ENCODE data around the gene PHF13.

Gene PHF13

DNA sequence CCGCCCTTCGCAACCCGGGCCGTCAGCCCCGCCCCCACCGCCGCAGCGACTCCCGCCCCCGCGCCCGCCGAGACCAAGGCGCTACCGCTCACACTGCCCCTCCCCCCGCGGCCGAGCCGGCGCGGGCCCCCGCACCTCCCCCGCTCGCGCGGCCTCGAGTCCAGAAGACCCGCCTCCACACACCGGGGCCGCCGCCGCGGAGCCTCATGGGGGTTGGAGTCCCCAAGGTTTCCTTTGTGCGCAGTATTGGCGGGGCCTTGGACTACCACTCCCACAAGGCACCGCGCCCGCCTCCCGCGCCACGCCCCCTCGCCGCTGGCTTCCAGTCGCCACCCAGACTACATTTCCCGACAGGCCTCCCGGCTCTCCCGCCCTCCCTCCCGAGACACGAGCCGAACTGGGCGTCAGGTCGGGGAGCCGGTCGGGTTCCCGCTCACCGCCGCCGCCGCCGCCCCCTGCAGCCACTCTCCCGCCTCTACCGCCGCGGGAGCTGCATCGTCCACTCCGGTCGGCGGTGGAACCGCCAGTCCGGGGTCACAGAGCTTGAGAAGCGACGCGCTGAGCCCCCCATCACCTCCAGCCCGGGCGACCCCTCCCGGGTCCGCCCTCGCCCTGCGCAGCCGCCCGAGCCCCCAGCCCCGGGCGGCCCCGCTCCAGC lies at the start of gene PHF13:
TSS of gene PHF13 (plus strand) at position 371 of the 658 bp plus-strand sequence. CDS start 336 bp downstream, outside the sequence.
- peak; percentile 96 for DNase-seq (ENCODE audit: low read depth, low spot score)

DNA sequence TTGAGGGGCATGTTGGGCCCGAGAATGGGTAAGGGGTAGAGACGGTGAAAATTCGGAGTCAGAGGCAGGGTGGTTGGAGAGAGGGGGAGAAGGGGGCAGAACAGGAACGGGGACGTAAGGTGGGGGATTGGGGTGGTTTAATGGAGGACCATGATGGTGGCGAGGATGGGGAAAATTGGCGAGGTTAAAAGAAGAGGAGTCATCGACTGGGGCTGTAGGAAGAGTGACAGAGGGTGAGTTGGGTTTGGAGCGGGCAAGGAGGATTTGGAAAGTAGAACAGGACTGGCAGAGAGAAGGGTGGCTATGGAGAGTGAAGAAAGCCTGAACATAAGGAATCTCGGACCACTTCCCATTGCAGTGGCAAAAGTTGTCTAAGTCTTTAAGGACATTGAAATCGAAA lies 44.5 kb upstream of the PHF13 start:
- no peak for DNase-seq (ENCODE audit: low read depth, low spot score)

DNA sequence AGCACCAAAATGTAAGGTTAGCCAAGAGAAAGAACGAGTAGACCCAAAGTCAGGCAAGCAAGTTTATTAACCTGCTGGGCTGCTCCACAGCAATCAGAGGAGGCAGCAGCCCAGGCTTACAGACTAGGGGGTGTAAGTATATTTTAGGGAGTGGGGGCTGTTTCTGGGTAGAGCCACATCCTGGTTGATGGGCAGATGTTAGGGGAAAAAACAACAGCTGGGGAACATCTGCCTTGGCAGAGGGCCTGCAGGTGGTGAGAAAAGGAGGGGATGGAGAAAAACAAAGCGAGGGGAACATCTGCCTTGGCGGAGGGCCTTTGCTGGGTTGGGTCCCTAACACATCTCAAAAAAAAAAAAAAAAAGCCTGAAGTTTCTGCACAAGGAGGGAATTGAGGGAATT lies 43.4 kb upstream of the PHF13 start:
- no peak for DNase-seq (ENCODE audit: low read depth, low spot score)

DNA sequence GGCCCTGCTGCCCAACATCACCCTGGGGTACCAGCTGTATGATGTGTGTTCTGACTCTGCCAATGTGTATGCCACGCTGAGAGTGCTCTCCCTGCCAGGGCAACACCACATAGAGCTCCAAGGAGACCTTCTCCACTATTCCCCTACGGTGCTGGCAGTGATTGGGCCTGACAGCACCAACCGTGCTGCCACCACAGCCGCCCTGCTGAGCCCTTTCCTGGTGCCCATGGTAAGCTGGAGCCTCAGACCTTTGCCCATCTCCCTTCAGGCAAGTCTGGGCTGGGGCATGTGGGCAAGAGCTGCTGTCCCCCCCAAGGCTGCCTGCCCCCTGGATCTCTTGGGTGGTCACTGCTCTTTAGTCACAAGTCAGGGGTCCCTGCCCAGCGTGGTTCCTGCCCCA lies 42.5 kb upstream of the PHF13 start:
- no peak for DNase-seq (ENCODE audit: low read depth, low spot score)

DNA sequence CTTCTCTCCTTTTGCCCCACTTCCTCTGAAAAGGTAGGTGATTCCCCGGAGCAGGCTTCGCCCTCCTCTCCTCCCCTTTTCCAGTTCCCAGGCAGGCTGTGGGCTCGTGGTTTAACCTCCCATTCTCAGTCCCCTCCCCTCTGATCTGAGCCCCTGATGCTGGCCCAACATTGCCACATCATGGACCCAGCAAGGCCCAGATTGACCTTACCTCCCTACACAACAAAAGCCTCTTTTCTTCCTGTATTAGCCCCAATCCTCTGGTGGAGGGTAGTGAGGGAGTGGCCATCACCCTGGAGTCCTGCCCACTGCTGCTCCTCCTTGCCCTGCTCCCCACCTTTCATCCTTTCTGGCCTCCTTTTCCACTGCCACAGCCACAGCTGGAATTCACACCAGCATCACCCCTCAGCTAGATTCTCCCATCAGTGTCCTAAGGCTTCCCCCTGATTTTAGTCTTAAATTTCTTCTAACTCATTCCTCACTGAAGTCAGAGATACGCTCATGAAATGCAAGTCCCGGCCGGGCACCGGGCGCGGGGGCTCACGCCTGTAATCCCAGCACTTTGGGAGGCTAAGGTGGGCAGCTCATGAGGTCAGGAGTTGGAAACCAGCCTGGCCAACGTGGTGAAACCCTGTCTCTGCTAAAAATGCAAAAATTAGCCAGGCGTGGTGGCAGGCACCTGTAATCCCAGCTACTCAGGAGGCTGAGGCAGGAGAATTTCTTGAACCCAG lies 40.7 kb upstream of the PHF13 start:
- DNase-seq (ENCODE audit: low read depth, low spot score): no peak

DNA sequence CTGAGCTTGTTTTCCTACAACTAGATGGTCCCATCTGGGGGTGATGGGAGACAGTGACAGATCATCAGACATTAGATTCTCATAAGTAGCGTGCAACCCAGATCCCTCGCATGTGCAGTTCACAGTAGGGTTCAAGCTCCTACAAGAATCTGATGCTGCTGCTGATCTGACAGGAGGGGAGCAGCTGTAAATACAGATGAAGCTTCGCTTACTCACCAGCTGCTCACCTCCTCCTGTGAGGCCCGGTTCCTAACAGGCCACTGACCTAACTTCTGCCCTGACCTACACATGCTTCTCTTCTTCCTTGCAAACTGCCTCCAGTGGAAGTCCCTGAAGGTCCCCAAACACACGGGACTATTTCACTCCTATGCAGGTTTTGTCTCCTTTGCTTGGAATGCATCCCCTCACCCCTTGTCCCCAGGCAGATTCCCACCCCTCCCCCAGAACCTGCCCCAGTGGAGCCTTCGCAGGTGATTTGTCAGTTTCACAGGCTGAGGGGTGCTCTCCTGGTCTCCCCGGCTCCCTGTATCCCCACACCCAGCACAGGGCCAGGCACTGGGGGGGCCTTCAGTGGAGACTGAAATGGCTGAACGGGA lies 39.4 kb upstream of the PHF13 start:
- DNase-seq (ENCODE audit: low read depth, low spot score): no peak

DNA sequence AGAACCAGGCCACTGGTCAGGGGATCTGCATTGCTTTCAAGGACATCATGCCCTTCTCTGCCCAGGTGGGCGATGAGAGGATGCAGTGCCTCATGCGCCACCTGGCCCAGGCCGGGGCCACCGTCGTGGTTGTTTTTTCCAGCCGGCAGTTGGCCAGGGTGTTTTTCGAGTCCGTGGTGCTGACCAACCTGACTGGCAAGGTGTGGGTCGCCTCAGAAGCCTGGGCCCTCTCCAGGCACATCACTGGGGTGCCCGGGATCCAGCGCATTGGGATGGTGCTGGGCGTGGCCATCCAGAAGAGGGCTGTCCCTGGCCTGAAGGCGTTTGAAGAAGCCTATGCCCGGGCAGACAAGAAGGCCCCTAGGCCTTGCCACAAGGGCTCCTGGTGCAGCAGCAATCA lies 38.7 kb upstream of the PHF13 start:
- no peak for DNase-seq (ENCODE audit: low read depth, low spot score)

DNA sequence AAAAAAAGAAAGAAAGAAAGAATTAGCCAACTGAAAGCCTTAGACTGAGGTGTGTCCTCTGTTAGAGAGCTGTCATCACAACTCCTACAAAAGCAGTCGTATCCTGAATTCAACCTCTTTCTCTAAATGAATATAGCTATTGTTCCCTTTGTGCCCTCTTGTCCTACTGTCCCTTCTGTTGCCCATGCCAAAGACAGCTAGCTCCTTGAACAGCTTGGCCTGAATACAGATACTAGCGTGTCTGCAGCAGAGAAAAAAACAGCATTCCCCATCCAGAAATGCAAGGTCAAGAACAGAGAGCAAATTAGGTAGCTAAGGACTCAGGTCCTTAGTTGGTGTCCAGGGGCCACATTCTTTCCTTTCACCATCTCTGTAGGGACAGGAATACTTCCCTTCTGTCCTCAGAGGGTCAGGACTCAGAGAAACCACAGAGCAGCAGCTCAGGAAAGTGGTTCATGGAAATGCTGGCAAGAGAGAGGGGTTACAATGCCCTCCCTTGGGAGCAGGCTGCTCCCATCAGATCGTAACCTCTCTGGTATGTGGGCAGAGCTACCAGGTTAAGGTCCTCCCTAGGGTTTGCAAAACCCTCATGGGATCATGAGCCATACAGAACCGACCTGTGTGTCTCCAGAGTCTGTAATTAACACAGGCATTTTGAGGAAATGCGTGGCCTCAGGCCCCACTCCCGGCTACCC lies 35.6 kb upstream of the PHF13 start:
- DNase-seq (ENCODE audit: low read depth, low spot score): no peak

DNA sequence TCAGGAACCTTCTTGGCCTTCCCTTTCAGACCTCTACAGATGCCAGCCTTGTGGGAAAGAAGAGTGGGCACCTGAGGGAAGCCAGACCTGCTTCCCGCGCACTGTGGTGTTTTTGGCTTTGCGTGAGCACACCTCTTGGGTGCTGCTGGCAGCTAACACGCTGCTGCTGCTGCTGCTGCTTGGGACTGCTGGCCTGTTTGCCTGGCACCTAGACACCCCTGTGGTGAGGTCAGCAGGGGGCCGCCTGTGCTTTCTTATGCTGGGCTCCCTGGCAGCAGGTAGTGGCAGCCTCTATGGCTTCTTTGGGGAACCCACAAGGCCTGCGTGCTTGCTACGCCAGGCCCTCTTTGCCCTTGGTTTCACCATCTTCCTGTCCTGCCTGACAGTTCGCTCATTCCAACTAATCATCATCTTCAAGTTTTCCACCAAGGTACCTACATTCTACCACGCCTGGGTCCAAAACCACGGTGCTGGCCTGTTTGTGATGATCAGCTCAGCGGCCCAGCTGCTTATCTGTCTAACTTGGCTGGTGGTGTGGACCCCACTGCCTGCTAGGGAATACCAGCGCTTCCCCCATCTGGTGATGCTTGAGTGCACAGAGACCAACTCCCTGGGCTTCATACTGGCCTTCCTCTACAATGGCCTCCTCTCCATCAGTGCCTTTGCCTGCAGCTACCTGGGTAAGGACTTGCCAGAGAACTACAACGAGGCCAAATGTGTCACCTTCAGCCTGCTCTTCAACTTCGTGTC lies 34.7 kb upstream of the PHF13 start:
- DNase-seq (ENCODE audit: low read depth, low spot score): no peak

DNA sequence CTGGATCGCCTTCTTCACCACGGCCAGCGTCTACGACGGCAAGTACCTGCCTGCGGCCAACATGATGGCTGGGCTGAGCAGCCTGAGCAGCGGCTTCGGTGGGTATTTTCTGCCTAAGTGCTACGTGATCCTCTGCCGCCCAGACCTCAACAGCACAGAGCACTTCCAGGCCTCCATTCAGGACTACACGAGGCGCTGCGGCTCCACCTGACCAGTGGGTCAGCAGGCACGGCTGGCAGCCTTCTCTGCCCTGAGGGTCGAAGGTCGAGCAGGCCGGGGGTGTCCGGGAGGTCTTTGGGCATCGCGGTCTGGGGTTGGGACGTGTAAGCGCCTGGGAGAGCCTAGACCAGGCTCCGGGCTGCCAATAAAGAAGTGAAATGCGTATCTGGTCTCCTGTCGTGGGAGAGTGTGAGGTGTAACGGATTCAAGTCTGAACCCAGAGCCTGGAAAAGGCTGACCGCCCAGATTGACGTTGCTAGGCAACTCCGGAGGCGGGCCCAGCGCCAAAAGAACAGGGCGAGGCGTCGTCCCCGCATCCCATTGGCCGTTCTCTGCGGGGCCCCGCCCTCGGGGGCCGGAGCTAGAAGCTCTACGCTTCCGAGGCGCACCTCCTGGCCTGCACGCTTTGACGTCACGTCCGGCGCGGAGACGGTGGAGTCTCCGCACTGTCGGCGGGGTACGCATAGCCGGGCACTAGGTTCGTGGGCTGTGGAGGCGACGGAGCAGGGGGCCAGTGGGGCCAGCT lies 34.0 kb upstream of the PHF13 start, which contains the start of gene ZBTB48:
TSS of gene ZBTB48 (plus strand) at position 621 of the 745 bp plus-strand sequence. CDS start 616 bp downstream, outside the sequence.
- DNase-seq (ENCODE audit: low read depth, low spot score): peak; percentile 88

DNA sequence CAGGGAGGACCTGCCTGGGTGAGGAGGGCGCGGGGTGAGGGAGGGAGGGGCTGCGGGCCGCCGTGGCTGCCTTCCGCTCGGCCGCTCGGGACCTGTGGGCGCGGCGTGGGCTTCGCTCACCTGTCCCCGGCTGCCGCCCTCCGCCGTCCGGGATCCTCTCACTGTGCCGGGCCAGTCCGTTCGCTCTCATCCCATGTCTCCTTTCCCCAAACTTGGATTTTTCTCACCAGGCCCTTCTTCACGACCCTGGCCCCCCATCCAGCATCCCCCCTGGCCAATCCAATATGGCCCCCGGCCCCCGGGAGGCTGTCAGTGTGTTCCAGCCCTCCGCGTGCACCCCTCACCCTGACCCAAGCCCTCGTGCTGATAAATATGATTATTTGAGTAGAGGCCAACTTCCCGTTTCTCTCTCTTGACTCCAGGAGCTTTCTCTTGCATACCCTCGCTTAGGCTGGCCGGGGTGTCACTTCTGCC lies 33.4 kb upstream of the PHF13 start:
- no peak for DNase-seq (ENCODE audit: low read depth, low spot score)

DNA sequence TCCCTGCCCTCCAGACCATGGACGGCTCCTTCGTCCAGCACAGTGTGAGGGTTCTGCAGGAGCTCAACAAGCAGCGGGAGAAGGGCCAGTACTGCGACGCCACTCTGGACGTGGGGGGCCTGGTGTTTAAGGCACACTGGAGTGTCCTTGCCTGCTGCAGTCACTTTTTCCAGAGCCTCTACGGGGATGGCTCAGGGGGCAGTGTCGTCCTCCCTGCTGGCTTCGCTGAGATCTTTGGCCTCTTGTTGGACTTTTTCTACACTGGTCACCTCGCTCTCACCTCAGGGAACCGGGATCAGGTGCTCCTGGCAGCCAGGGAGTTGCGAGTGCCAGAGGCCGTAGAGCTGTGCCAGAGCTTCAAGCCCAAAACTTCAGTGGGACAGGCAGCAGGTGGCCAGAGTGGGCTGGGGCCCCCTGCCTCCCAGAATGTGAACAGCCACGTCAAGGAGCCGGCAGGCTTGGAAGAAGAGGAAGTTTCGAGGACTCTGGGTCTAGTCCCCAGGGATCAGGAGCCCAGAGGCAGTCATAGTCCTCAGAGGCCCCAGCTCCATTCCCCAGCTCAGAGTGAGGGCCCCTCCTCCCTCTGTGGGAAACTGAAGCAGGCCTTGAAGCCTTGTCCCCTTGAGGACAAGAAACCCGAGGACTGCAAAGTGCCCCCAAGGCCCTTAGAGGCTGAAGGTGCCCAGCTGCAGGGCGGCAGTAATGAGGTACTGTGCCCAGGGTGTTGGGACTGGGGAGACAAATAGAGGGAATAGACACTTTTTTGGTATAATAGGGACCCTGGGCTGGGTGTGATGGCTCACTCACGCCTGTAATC lies 32.7 kb upstream of the PHF13 start:
- no peak for DNase-seq (ENCODE audit: low read depth, low spot score)

DNA sequence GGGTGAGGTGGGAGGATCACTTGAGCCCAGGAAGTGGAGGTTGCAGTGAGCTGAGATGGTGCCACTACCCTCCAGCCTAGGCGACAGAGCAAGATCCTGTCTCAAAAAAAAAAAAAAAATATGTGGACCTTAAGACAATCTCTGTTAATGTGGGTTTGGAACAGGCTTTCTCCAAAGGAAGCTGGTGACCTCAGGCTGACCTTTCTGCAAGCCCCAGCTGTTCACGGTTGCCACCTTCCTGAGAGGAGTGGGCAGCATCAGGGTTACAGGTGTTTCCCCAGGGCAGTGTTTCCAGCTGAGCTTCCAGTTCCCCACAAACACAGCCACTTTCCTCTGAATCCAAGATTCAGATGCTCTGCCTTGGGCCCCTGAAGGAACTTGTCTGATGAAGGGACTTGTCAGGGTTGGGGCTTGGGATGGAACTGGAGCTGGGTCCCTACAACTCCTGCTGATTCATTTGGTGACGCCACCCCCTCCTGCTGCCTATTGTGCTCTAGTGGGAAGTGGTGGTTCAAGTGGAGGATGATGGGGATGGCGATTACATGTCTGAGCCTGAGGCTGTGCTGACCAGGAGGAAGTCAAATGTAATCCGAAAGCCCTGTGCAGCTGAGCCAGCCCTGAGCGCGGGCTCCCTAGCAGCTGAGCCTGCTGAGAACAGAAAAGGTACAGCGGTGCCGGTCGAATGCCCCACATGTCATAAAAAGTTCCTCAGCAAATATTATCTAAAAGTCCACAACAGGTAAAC lies 31.8 kb upstream of the PHF13 start:
- no peak for DNase-seq (ENCODE audit: low read depth, low spot score)

DNA sequence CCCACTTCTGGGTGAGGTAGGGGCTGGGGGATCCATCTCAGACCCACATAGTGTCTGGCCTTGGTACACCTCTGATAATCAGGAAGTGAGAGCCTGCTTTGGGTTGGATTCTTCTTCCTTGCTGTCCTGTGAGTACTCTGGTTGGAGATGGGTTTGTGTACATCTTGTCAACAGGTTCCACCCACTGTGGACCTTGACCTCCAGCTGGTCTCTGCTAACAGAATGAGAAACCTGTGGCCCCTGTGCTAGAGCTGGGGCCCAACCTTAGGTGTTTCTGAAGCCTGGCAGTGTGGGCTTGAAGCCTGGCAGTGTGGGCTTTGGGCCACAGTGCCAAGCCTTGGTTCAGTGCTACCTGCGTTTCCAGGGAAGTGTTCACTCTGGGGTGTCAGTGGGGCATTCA lies 31.2 kb upstream of the PHF13 start:
- no peak for DNase-seq (ENCODE audit: low read depth, low spot score)

DNA sequence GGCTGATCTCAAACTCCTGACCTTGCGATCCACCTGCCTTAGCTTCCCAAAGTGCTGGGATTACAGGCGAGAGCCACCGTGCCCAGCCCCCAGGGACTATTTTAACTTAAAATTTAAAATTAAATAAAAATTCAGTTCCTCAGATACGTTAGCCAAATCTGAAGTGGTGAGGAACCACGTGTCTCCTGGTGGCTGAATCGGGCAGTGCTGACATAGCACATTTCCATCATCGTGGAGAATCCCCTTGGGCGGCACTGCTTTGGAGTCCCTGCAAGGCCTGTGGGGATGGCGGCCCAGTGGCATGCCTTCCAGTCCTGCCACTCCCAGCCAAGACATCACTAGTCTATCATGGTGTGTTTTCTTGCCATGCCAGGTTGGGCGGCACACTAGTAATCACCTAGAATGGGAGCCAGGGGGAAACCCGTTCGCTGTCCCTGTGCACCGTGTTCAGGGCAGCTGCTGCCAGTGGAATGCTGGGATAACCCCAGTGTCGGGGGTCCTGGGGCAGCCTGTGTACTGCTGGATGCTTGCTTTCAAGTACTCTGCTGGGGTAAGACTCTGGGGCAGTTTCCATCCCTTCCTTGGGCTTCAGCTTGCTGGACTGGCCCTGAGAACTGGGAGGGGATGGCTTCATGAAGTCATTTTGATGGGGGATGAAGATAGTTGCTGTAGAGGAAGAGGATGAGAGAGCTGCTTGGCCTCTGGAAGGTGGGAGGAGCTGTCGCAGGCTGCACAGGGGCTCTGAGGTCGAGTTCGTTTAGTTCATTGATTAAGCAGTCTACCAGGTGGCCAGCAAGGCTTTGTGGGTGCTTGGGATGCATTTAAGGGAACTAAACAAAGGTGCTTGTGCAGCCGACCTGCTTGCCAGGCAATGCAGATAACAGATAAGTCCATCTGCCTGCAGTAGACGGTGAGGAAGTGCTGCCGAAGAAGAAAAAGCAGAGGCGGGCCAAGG lies 29.1 kb upstream of the PHF13 start:
- DNase-seq (ENCODE audit: low read depth, low spot score): no peak

DNA sequence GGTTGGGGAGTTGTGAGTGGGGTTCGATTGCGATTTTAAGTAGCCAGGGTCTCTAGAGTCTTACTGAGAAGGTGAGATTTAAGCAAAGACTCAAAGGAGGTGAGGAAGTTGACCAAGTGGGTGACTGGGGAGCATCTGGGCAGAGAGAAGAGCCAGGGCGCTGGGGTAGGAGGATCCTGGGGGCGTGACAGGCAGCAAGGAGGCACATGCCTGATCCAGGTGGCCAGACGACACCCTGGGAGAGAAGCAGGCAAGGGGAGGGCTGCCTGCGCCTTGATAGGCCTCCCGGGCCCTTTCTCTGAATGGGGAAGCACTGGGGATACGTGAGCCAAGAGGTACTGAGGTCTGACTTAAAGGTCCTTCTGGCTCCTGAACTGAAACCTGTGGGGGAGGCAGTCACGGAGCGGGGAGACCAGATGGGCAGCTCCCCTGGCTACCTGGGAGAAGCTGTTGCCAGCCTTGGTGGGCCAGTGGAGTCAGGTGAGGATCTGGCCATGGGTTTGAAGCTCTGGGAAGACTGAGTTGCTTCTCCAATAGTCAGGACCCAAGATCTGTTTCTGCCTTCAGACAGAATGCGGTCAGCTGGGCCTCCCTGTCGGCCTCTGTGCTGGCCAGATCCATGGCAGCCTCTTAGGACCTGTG lies 28.3 kb upstream of the PHF13 start:
- DNase-seq (ENCODE audit: low read depth, low spot score): no peak

DNA sequence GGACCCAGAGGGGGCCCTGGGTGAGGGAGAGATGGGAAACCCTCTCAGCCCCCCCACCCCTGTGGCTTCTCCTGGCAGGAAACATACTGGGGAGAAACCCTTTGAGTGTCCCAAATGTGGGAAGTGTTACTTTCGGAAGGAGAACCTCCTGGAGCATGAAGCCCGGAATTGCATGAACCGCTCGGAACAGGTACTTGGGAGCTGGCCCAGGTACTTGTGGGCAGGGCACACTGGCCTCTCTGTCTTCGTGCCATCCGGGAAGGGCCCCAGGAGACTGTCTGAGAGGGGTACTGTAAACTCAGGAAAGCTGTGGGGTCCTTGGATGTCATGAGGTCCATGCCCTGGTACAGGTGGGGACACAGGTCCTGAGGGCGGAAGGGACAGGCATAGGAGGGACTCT lies 27.7 kb upstream of the PHF13 start:
- no peak for DNase-seq (ENCODE audit: low read depth, low spot score)

All from brain pericyte (primary cell).